Ishikawa (cell line): Measurements from ENCODE around the gene USP43.

ENCODE experiments used
- CEBPB ChIP-seq: IDR thresholded peaks from 2 replicates; pipeline ENCODE4 v1.6.1; 2012
- CREB1 ChIP-seq: IDR thresholded peaks from 2 replicates; pipeline ENCODE4 v1.6.1; 2012; ENCODE audit warnings: low read depth
- EGR1 ChIP-seq: IDR thresholded peaks from 2 replicates; pipeline ENCODE4 v1.6.1; 2012
- EP300 ChIP-seq: IDR thresholded peaks from 2 replicates; pipeline ENCODE4 v1.6.1; 2012; ENCODE audit warnings: borderline replicate concordance
- FOXM1 ChIP-seq: IDR thresholded peaks from 2 replicates; pipeline ENCODE4 v1.6.1; 2012; ENCODE audit warnings: low read depth, borderline replicate concordance
- MAX ChIP-seq: IDR thresholded peaks from 2 replicates; pipeline ENCODE4 v1.6.1; 2012
- NFIC ChIP-seq: IDR thresholded peaks from 2 replicates; pipeline ENCODE4 v1.6.1; 2012
- RAD21 ChIP-seq: IDR thresholded peaks from 2 replicates; pipeline ENCODE4 v1.6.1; 2012; ENCODE audit warnings: low read depth
- REST ChIP-seq: IDR thresholded peaks from 2 replicates; pipeline ENCODE4 v1.6.1; 2012; ENCODE audit warnings: low read depth, mild to moderate bottlenecking
- TAF1 ChIP-seq: IDR thresholded peaks from 2 replicates; pipeline ENCODE4 v1.6.1; 2012; ENCODE audit warnings: low read depth, mild to moderate bottlenecking
- TCF12 ChIP-seq: IDR thresholded peaks from 2 replicates; pipeline ENCODE4 v1.6.1; 2012; ENCODE audit warnings: low read depth
- TEAD4 ChIP-seq: IDR thresholded peaks from 2 replicates; pipeline ENCODE4 v1.6.1; 2012
- USF1 ChIP-seq: IDR thresholded peaks from 2 replicates; pipeline ENCODE4 v1.6.1; 2012
- YY1 ChIP-seq: IDR thresholded peaks from 2 replicates; pipeline ENCODE4 v1.6.1; 2012; ENCODE audit warnings: low read depth
- ZBTB7A ChIP-seq: IDR thresholded peaks from 2 replicates; pipeline ENCODE4 v1.6.1; 2012; ENCODE audit warnings: low read depth

The USP43 gene

GRCh38 chr17:9636501-9636900 lies 8.8 kb upstream of the USP43 start:
- TF ChIP-seq RAD21 (no peak), REST (no peak), TAF1 (no peak), EGR1 (no peak), TEAD4 (no peak), CREB1 (no peak), FOXM1 (no peak), NFIC (no peak), ZBTB7A (no peak), YY1 (no peak), TCF12 (no peak), CEBPB (no peak), EP300 (no peak), USF1 (no peak), MAX (no peak)

- TF ChIP-seq EGR1 (no peak), NFIC (no peak), TAF1 (no peak), CEBPB (no peak), TEAD4 (no peak), YY1 (no peak), EP300 (no peak), CREB1 (no peak), MAX (no peak)
Observed at GRCh38 chr17:9643611-9644010, 1.7 kb upstream of the USP43 start.

GRCh38 chr17:9645851-9646545 lies 681 bp downstream of the USP43 start:
- TF ChIP-seq YY1 (no peak), MAX (peak; percentile 49), TEAD4 (no peak), USF1 (no peak), TCF12 (no peak), RAD21 (peak; percentile 18; the same call in 1 of the 2 replicates)

GRCh38 chr17:9646546-9646885 lies 1.2 kb downstream of the USP43 start:
- TF ChIP-seq NFIC, result no peak
- TF ChIP-seq MAX, result no peak
- TF ChIP-seq FOXM1, result no peak
- no peak for TF ChIP-seq TEAD4
- no peak for TF ChIP-seq REST
- no peak for TF ChIP-seq CEBPB
- TF ChIP-seq USF1, result no peak
- TF ChIP-seq EP300, result no peak
- no peak for TF ChIP-seq TAF1
- TF ChIP-seq YY1, result no peak
- TF ChIP-seq CREB1, result no peak
- no peak for TF ChIP-seq TCF12
- no peak for TF ChIP-seq ZBTB7A

- TF ChIP-seq ZBTB7A (no peak), TCF12 (no peak), USF1 (peak; percentile 62)
Observed at GRCh38 chr17:9647014-9647413, 1.7 kb downstream of the USP43 start.
